Bronchial epithelial cell (primary cell): Measurements from ENCODE around the gene FNDC1. TPM values are rescaled to one million over a fixed set of nuclear protein-coding genes. Genes with fewer than 3 reads are reported as not detected.
A peak's percentile ranks its signal among the peaks of the same experiment; 100 is the strongest.

ENCODE experiments used
- DNase-seq: peaks from one replicate; pipeline ENCODE4 v3.0.0-alpha.2; 2010; ENCODE audit warnings: low read depth
- FAIRE-seq: peaks from 2 replicates; lab custom pipeline; 2011; peaks lifted over from hg19 to GRCh38; lab: Jason Lieb, UNC
- H3K27me3 ChIP-seq: 2 replicates; pipeline ENCODE4 v1.5.1; 2011; ENCODE audit warnings: low read length; ENCODE audit not compliant: control insufficient read depth, insufficient read depth
- H3K36me3 ChIP-seq: 2 replicates; pipeline ENCODE4 v1.5.1; 2011; ENCODE audit warnings: low read length; ENCODE audit not compliant: control insufficient read depth, insufficient read depth
- H3K4me3 ChIP-seq: 2 replicates; pipeline ENCODE4 v1.5.1; 2011; ENCODE audit warnings: mild to moderate bottlenecking, low read depth, low read length, control low read depth
- total RNA-seq: library from RNA; depleted of rRNA; stranded (reverse); fragments of >200 nt; gene quantifications from 2 replicates; pipeline ENCODE4 v1.2.1, GENCODE V29; 2014
- TF ChIP-seq, protein P1 (sequence below): IDR thresholded peaks from 2 replicates; pipeline ENCODE4 v1.5.1; 2011; ENCODE audit warnings: mild to moderate bottlenecking, moderate library complexity, low read length, control low read depth, inconsistent platforms; ENCODE audit not compliant: insufficient read depth, severe bottlenecking

FNDC1 gene
- total RNA-seq, 1 donor from 2014 or later = not detected

DNA sequence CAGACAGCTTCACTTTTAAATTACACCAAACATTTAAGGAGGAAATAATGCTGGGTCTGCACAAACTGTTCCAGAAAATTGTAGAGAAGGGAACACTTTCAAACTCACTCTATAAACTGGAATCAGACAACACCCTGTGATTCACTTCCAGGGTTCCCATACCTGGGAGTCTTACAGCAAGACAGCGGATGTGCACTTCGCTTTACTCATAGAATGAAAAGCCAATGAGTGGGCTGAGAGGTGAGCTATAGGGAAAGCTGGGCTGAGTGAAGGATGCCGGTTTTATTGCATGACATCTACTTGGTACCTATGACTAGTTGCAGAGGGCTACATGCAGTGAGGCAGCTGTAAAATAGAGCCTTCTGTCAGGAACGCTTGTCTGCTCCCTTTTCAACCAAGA, 152.1 kb downstream of the FNDC1 start:
- peak; percentile 19 for DNase-seq
- no peak overlapping the region for H3K4me3 ChIP-seq
- no peaks in the 10 kb centered on the region for H3K27me3 ChIP-seq
- TF ChIP-seq, protein P1, sequence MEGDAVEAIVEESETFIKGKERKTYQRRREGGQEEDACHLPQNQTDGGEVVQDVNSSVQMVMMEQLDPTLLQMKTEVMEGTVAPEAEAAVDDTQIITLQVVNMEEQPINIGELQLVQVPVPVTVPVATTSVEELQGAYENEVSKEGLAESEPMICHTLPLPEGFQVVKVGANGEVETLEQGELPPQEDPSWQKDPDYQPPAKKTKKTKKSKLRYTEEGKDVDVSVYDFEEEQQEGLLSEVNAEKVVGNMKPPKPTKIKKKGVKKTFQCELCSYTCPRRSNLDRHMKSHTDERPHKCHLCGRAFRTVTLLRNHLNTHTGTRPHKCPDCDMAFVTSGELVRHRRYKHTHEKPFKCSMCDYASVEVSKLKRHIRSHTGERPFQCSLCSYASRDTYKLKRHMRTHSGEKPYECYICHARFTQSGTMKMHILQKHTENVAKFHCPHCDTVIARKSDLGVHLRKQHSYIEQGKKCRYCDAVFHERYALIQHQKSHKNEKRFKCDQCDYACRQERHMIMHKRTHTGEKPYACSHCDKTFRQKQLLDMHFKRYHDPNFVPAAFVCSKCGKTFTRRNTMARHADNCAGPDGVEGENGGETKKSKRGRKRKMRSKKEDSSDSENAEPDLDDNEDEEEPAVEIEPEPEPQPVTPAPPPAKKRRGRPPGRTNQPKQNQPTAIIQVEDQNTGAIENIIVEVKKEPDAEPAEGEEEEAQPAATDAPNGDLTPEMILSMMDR = no peak
- FAIRE-seq = no peak
- H3K36me3 ChIP-seq = no peaks in the 10 kb centered on the region

Other genes with a start within 250 kb of the FNDC1 start
- 5.5 and 8.6 TPM in 2 replicates for gene RSPH3, start 169.2 kb upstream of the FNDC1 start, total RNA-seq
- under 0.01 TPM in 2 replicates for gene TAGAP, start 124.4 kb upstream of the FNDC1 start, total RNA-seq